ENCODE results near the gene IWS1.

The IWS1 gene

DNA sequence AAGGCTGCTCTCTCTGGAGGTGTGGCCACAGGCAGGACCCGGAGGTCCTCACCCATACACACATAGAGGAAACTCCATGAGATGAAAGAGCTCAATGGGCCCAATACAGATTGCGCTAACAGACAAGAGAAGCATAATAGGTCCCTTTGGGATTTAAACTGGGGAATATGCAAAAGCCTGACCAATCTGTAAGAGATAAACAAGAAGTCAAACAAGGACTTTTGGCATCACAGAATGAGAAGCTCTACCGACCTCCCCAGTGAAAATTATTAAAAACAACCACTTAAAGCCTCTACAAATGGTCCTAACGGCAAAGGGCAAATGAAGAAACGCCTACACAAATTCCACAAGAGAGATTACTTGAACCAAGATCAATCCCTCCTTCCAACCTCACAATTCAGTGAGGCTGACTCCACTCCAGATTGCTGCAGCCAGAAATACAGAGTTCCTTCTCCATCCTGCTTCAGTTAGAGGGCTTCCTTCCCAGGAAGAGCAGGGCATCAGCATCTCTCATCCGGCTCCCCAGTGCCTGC, 10.8 kb downstream of the IWS1 start:
- DNase-seq (ENCODE audit: low spot score), result no peak
- H3K18ac ChIP-seq (ENCODE audit: low read length), result no peak overlapping the region
- H3K9ac ChIP-seq (ENCODE audit: low read depth, low read length, poor library complexity), result no peak overlapping the region
- peaks cover 0 to 9% of the 10 kb centered on the region in 2 donors for H3K4me1 ChIP-seq (ENCODE audit: control insufficient read depth in 2 of 2, insufficient read depth in 1 of 2, low read depth in 1 of 2, low read length in 2 of 2)
- no peaks in the 10 kb centered on the region for H3K27me3 ChIP-seq (ENCODE audit: control insufficient read depth in 3 of 3, insufficient read depth in 3 of 3, low read depth in 1 of 3, low read length in 3 of 3)
- no peak overlapping the region for H2BK12ac ChIP-seq (ENCODE audit: low read length)
- H2BK120ac ChIP-seq (ENCODE audit: low read depth, low read length), result no peak overlapping the region
- no peak overlapping the region for H2BK15ac ChIP-seq (ENCODE audit: low read length)
- H4K91ac ChIP-seq (ENCODE audit: low read depth, low read length, poor library complexity), result no peak overlapping the region
- H3K27ac ChIP-seq (replicated peaks; ENCODE audit: low read length), result no peak overlapping the region
- no peak overlapping the region for H3K14ac ChIP-seq (ENCODE audit: low read length)
- H2BK5ac ChIP-seq (ENCODE audit: low read length), result no peak overlapping the region
- no peaks in the 10 kb centered on the region for H3K9me3 ChIP-seq (replicated peaks in 1 of 2; ENCODE audit: control insufficient read depth in 2 of 2, insufficient read depth in 1 of 2, low read depth in 1 of 2, low read length in 2 of 2)
- H3K4me2 ChIP-seq (ENCODE audit: insufficient read depth, low read length, poor library complexity, severe bottlenecking), result no peak overlapping the region
- H2AFZ ChIP-seq (ENCODE audit: low read length), result no peak overlapping the region
- H3K79me1 ChIP-seq (ENCODE audit: low read depth, low read length), result peaks cover 7% of the 10 kb centered on the region
- no peak overlapping the region for H3K4ac ChIP-seq (ENCODE audit: low read length)
- no CpG with 5 or more reads among the region's 6 CpGs for WGBS, 2 donors (ENCODE audit: extremely low coverage in 2 of 2, insufficient read length in 2 of 2, insufficient replicate concordance in 1 of 2)
- H3K36me3 ChIP-seq (replicated peaks in 1 of 2; ENCODE audit: control insufficient read depth in 2 of 2, insufficient read depth in 2 of 2, low read length in 2 of 2), result peaks cover 17 to 95% of the 10 kb centered on the region in 2 donors
- H2AK5ac ChIP-seq (ENCODE audit: low read depth, low read length), result no peak overlapping the region
- no peak overlapping the region for H4K8ac ChIP-seq (ENCODE audit: low read depth, low read length)
- no peak overlapping the region for H3K4me3 ChIP-seq (ENCODE audit: low read length in 2 of 2)
- H3K23ac ChIP-seq (ENCODE audit: low read depth, low read length, poor library complexity), result no peak overlapping the region

DNA sequence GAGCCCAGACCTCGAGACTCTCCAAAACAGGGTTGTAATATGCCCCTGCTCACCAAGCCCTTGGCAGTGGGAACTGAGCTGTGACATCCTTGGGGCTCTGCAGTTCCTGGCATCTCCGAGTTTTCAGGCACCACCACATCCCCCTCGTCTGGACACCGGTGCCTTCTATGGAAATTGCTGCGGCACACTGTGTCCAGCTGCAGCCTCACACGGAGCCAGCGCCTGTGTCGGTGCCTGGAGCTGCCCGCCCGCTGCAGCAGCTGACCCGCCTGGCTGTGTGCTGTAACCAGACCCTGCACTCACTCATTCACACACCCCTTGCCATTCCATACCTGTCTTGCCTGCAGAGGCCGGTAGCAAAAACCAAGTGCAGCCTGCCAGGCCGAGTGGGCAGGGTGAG, 11.8 kb downstream of the IWS1 start:
- Histone ChIP-seq H3K4me1 (ENCODE audit: control insufficient read depth in 2 of 2, insufficient read depth in 1 of 2, low read depth in 1 of 2, low read length in 2 of 2) (peaks cover 0 to 9% of the 10 kb centered on the region in 2 donors), H3K27me3 (ENCODE audit: control insufficient read depth in 3 of 3, insufficient read depth in 3 of 3, low read depth in 1 of 3, low read length in 3 of 3) (no peaks in the 10 kb centered on the region), H4K8ac (ENCODE audit: low read depth, low read length) (no peak overlapping the region), H3K4ac (ENCODE audit: low read length) (peak overlapping the region; percentile 57), H3K36me3 (replicated peaks in 1 of 2; ENCODE audit: control insufficient read depth in 2 of 2, insufficient read depth in 2 of 2, low read length in 2 of 2) (peaks cover 15 to 96% of the 10 kb centered on the region in 2 donors), H2AK5ac (ENCODE audit: low read depth, low read length) (no peak overlapping the region), H3K14ac (ENCODE audit: low read length) (no peak overlapping the region), H3K27ac (replicated peaks; ENCODE audit: low read length) (no peak overlapping the region), H3K4me2 (ENCODE audit: insufficient read depth, low read length, poor library complexity, severe bottlenecking) (no peak overlapping the region), H2AFZ (ENCODE audit: low read length) (no peak overlapping the region), H3K4me3 (ENCODE audit: low read length in 2 of 2) (no peak overlapping the region), H2BK15ac (ENCODE audit: low read length) (no peak overlapping the region), H3K18ac (ENCODE audit: low read length) (no peak overlapping the region), H2BK5ac (ENCODE audit: low read length) (no peak overlapping the region), H3K9ac (ENCODE audit: low read depth, low read length, poor library complexity) (no peak overlapping the region), H3K23ac (ENCODE audit: low read depth, low read length, poor library complexity) (no peak overlapping the region), H3K9me3 (replicated peaks in 1 of 2; ENCODE audit: control insufficient read depth in 2 of 2, insufficient read depth in 1 of 2, low read depth in 1 of 2, low read length in 2 of 2) (no peaks in the 10 kb centered on the region), H2BK120ac (ENCODE audit: low read depth, low read length) (no peak overlapping the region), H2BK12ac (ENCODE audit: low read length) (peak overlapping the region; percentile 90), H3K79me1 (ENCODE audit: low read depth, low read length) (peaks cover 7% of the 10 kb centered on the region), H4K91ac (ENCODE audit: low read depth, low read length, poor library complexity) (no peak overlapping the region)
- no CpG with 5 or more reads among the region's 13 CpGs for WGBS, 2 donors (ENCODE audit: extremely low coverage in 2 of 2, insufficient read length in 2 of 2, insufficient replicate concordance in 1 of 2)
- no peak for DNase-seq (ENCODE audit: low spot score)

DNA sequence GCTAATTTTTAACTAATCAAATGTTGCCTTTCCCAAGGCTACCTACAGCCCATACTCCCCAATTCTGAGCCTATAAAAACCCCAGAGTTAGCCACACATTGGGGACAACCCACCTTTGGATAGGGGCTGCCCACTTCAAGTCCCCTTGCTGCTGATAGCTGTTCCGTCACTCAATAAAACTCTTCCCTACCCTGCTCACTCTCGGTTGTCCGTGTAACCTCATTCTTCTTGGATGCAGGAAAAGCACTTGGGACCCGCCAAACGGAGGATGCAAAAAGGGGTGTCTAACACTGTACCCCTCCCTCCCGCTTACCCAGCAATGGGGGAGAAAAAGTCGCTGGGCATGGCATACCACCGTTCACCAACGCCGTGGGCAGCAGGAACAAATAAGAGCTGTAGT, 12.2 kb downstream of the IWS1 start:
- H4K8ac ChIP-seq (ENCODE audit: low read depth, low read length), result no peak overlapping the region
- H3K36me3 ChIP-seq (replicated peaks in 1 of 2; ENCODE audit: control insufficient read depth in 2 of 2, insufficient read depth in 2 of 2, low read length in 2 of 2), result peaks cover 15 to 93% of the 10 kb centered on the region in 2 donors
- H3K27ac ChIP-seq (replicated peaks; ENCODE audit: low read length), result no peak overlapping the region
- H3K4ac ChIP-seq (ENCODE audit: low read length), result peak overlapping the region; percentile 57
- H2BK15ac ChIP-seq (ENCODE audit: low read length), result no peak overlapping the region
- no peak overlapping the region for H3K23ac ChIP-seq (ENCODE audit: low read depth, low read length, poor library complexity)
- H3K79me1 ChIP-seq (ENCODE audit: low read depth, low read length), result peaks cover 7% of the 10 kb centered on the region
- no CpG with 5 or more reads among the region's 10 CpGs for WGBS, 2 donors (ENCODE audit: extremely low coverage in 2 of 2, insufficient read length in 2 of 2, insufficient replicate concordance in 1 of 2)
- no peak overlapping the region for H2AFZ ChIP-seq (ENCODE audit: low read length)
- H3K9me3 ChIP-seq (replicated peaks in 1 of 2; ENCODE audit: control insufficient read depth in 2 of 2, insufficient read depth in 1 of 2, low read depth in 1 of 2, low read length in 2 of 2), result no peaks in the 10 kb centered on the region
- H3K4me1 ChIP-seq (ENCODE audit: control insufficient read depth in 2 of 2, insufficient read depth in 1 of 2, low read depth in 1 of 2, low read length in 2 of 2), result peaks cover 0 to 9% of the 10 kb centered on the region in 2 donors
- no peak for DNase-seq (ENCODE audit: low spot score)
- peak overlapping the region; percentile 50 for H3K9ac ChIP-seq (ENCODE audit: low read depth, low read length, poor library complexity)
- no peak overlapping the region for H3K4me3 ChIP-seq (ENCODE audit: low read length in 2 of 2)
- H3K4me2 ChIP-seq (ENCODE audit: insufficient read depth, low read length, poor library complexity, severe bottlenecking), result no peak overlapping the region
- H4K91ac ChIP-seq (ENCODE audit: low read depth, low read length, poor library complexity), result no peak overlapping the region
- no peak overlapping the region for H3K18ac ChIP-seq (ENCODE audit: low read length)
- H2BK12ac ChIP-seq (ENCODE audit: low read length), result no peak overlapping the region
- no peak overlapping the region for H2BK5ac ChIP-seq (ENCODE audit: low read length)
- no peaks in the 10 kb centered on the region for H3K27me3 ChIP-seq (ENCODE audit: control insufficient read depth in 3 of 3, insufficient read depth in 3 of 3, low read depth in 1 of 3, low read length in 3 of 3)
- H2BK120ac ChIP-seq (ENCODE audit: low read depth, low read length), result no peak overlapping the region
- no peak overlapping the region for H2AK5ac ChIP-seq (ENCODE audit: low read depth, low read length)
- no peak overlapping the region for H3K14ac ChIP-seq (ENCODE audit: low read length)

DNA sequence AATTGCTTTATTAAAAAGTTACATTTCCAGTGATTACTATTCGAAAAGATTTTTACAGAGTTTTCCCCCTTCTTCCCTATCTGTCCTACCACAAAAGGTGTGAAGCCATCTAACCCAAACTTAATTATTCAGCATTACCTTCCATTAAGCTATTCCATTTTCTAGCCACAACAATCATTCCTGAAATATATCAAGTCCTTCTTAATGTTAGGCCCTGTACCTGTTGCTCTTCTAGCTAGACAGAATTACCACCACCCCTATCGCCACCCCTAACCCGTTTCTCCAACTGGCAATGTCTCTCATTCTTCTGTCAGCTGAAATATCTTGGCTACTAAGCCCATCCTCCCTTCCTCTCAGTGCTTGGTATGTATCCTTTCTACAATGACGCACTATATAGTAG, 13.9 kb downstream of the IWS1 start:
- no peak overlapping the region for H3K4me3 ChIP-seq (ENCODE audit: low read length in 2 of 2)
- WGBS, 2 donors (ENCODE audit: extremely low coverage in 2 of 2, insufficient read length in 2 of 2, insufficient replicate concordance in 1 of 2), result no CpG with 5 or more reads among the region's 4 CpGs
- H3K4me2 ChIP-seq (ENCODE audit: insufficient read depth, low read length, poor library complexity, severe bottlenecking), result no peak overlapping the region
- H4K8ac ChIP-seq (ENCODE audit: low read depth, low read length), result no peak overlapping the region
- no peak overlapping the region for H3K4ac ChIP-seq (ENCODE audit: low read length)
- H2BK5ac ChIP-seq (ENCODE audit: low read length), result no peak overlapping the region
- no peak overlapping the region for H4K91ac ChIP-seq (ENCODE audit: low read depth, low read length, poor library complexity)
- H3K79me1 ChIP-seq (ENCODE audit: low read depth, low read length), result peaks cover 5% of the 10 kb centered on the region
- H3K9me3 ChIP-seq (replicated peaks in 1 of 2; ENCODE audit: control insufficient read depth in 2 of 2, insufficient read depth in 1 of 2, low read depth in 1 of 2, low read length in 2 of 2), result no peaks in the 10 kb centered on the region
- no peak overlapping the region for H2AFZ ChIP-seq (ENCODE audit: low read length)
- H3K18ac ChIP-seq (ENCODE audit: low read length), result no peak overlapping the region
- H2AK5ac ChIP-seq (ENCODE audit: low read depth, low read length), result no peak overlapping the region
- H3K27me3 ChIP-seq (ENCODE audit: control insufficient read depth in 3 of 3, insufficient read depth in 3 of 3, low read depth in 1 of 3, low read length in 3 of 3), result no peaks in the 10 kb centered on the region
- no peak overlapping the region for H2BK120ac ChIP-seq (ENCODE audit: low read depth, low read length)
- no peak overlapping the region for H3K27ac ChIP-seq (replicated peaks; ENCODE audit: low read length)
- H3K14ac ChIP-seq (ENCODE audit: low read length), result no peak overlapping the region
- no peak overlapping the region for H3K9ac ChIP-seq (ENCODE audit: low read depth, low read length, poor library complexity)
- no peak for DNase-seq (ENCODE audit: low spot score)
- peaks cover 10 to 86% of the 10 kb centered on the region in 2 donors for H3K36me3 ChIP-seq (replicated peaks in 1 of 2; ENCODE audit: control insufficient read depth in 2 of 2, insufficient read depth in 2 of 2, low read length in 2 of 2)
- no peak overlapping the region for H2BK15ac ChIP-seq (ENCODE audit: low read length)
- H2BK12ac ChIP-seq (ENCODE audit: low read length), result no peak overlapping the region
- no peak overlapping the region for H3K23ac ChIP-seq (ENCODE audit: low read depth, low read length, poor library complexity)
- peaks cover 0 to 10% of the 10 kb centered on the region in 2 donors for H3K4me1 ChIP-seq (ENCODE audit: control insufficient read depth in 2 of 2, insufficient read depth in 1 of 2, low read depth in 1 of 2, low read length in 2 of 2)

All from neuronal stem cell (in vitro differentiated cells).